GM21528 (cell line): ENCODE data around the gene ATP6V1B1.

ENCODE experiments used
- ATAC-seq: cut with Tn5 transposase; IDR thresholded peaks from one replicate; pipeline ENCODE4 v1.9.1; 2021; ENCODE audit warnings: mild to moderate bottlenecking, moderate library complexity; ENCODE audit not compliant: unreplicated experiment, low FRiP score

The ATP6V1B1 gene

GRCh38 chr2:70942396-70943204 lies 6.9 kb downstream of the ATP6V1B1 start:
- no peak for ATAC-seq

- no peak for ATAC-seq
Measured at GRCh38 chr2:70943205-70943871, 7.6 kb downstream of the ATP6V1B1 start.

GRCh38 chr2:70944111-70944690 lies 8.5 kb downstream of the ATP6V1B1 start:
- ATAC-seq: no peak

GRCh38 chr2:70946832-70947442 lies 11.2 kb downstream of the ATP6V1B1 start:
- ATAC-seq: no peak

- ATAC-seq: no peak
Measured at GRCh38 chr2:70947556-70948184, 12.0 kb downstream of the ATP6V1B1 start.

- peak; percentile 73 for ATAC-seq
Measured at GRCh38 chr2:70948337-70949003, 12.8 kb downstream of the ATP6V1B1 start.

GRCh38 chr2:70949086-70949485 lies 13.4 kb downstream of the ATP6V1B1 start:
- ATAC-seq: no peak

- no peak for ATAC-seq
Measured at GRCh38 chr2:70954886-70955285, 19.2 kb downstream of the ATP6V1B1 start.

GRCh38 chr2:70956141-70956540 lies 20.4 kb downstream of the ATP6V1B1 start:
- ATAC-seq: no peak

- no peak for ATAC-seq
Measured at GRCh38 chr2:70957798-70958197, 22.1 kb downstream of the ATP6V1B1 start.

GRCh38 chr2:70958759-70959158 lies 23.1 kb downstream of the ATP6V1B1 start:
- no peak for ATAC-seq

GRCh38 chr2:70959271-70959761 lies 23.6 kb downstream of the ATP6V1B1 start:
- ATAC-seq: no peak

GRCh38 chr2:70959851-70960832 lies 24.4 kb downstream of the ATP6V1B1 start:
- no peak for ATAC-seq

- ATAC-seq: no peak
Measured at GRCh38 chr2:70960833-70961647, 25.3 kb downstream of the ATP6V1B1 start.

- no peak for ATAC-seq
Measured at GRCh38 chr2:70961648-70961994, 25.9 kb downstream of the ATP6V1B1 start.

- ATAC-seq: no peak
Measured at GRCh38 chr2:70962211-70962884, 26.6 kb downstream of the ATP6V1B1 start.
